HG03432 (cell line): ENCODE results near the gene UHRF2.

ENCODE experiments used
- ATAC-seq: cut with Tn5 transposase; IDR thresholded peaks from one replicate; pipeline ENCODE4 v1.9.1; 2021; ENCODE audit warnings: mild to moderate bottlenecking, moderate library complexity; ENCODE audit not compliant: unreplicated experiment

The UHRF2 gene

GRCh38 chr9:6552498-6553121 lies 139.6 kb downstream of the UHRF2 start:
- ATAC-seq: no peak

- no peak for ATAC-seq
Measured at GRCh38 chr9:6553866-6554265, 140.9 kb downstream of the UHRF2 start.
